ENCODE measurements around the gene OBI1. TPM values are rescaled to one million over a fixed set of nuclear protein-coding genes. Genes with fewer than 3 reads are reported as not detected.

OBI1 gene, protein sequence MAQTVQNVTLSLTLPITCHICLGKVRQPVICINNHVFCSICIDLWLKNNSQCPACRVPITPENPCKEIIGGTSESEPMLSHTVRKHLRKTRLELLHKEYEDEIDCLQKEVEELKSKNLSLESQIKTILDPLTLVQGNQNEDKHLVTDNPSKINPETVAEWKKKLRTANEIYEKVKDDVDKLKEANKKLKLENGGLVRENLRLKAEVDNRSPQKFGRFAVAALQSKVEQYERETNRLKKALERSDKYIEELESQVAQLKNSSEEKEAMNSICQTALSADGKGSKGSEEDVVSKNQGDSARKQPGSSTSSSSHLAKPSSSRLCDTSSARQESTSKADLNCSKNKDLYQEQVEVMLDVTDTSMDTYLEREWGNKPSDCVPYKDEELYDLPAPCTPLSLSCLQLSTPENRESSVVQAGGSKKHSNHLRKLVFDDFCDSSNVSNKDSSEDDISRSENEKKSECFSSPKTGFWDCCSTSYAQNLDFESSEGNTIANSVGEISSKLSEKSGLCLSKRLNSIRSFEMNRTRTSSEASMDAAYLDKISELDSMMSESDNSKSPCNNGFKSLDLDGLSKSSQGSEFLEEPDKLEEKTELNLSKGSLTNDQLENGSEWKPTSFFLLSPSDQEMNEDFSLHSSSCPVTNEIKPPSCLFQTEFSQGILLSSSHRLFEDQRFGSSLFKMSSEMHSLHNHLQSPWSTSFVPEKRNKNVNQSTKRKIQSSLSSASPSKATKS
- total RNA-seq: 9.3 TPM
- long read RNA-seq, transcript RNF219-201 (6 exons, 3,529 nt): major isoform, 30 of 36 reads
- long read RNA-seq, partial matches to known transcripts: 1 of 36 reads
- long read RNA-seq, other reads (novel, unspliced or antisense): 5 of 36 reads

DNA sequence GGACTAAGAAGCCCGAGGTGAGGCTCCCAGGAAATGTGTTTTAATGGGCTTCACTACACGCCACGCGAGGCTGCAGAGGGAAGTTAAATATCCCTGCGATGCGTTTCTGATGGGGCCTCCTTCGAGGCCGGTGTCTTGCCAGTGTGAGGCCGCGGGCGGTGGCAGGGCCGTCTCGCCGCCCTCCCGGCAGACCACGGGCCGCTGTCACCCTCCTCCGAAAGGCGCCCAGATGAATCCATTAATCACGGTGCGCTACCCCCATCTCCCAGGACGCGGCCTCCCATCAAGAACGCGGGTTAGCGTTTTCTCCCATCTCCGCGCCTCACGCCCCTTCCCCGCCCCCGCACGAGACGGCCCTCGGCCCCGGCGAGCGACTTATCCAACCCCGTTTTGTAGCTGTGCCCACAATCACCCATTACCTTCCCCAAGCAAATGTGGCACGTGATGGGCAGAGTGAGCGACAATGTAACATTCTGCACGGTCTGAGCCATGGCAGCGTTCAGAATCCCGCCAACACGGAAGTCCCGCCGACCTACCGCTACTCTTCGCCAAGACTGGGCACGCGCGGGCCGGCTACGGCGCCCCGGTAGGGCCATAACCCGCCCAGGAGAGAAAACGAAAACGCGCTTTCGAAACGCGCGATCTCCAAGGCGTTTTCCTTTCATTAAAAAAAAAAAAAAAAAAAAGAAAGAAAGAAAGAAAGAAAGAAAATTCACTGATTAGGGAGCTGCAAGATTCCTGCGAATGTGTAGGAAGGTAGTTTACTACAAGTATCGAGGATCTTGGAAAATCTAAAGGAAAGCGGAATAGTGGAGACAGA, at the start of gene OBI1:
OBI1 (minus strand) TSS at position 526 of the 820 bp plus-strand sequence; CDS start at position 491, 35 bp downstream.
- peak; percentile 98 for ATAC-seq (ENCODE audit: poor library complexity)
- DNase-seq: peak; percentile 97
- intact Hi-C loops (cut with DNase I): no loop called here

DNA sequence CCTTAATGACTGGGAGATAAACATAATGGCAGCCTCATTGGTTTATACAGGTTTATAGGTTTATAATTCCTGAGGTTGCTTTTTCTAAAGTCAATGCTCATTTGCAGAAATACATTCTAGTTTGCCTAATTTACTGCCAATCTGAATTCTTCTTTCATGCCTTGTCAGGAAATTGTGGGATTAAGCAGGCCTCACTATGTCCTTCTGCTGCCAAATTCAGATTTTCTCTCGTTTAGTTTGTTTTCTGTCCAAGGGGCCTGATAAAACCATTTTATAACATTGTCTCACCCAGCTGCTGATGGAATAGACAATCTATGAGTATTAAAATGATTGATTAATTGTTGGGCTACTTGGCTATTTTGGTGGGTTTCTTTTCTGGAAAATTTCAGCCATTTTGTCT, 42.4 kb upstream of the OBI1 start:
- no peak for DNase-seq

DNA sequence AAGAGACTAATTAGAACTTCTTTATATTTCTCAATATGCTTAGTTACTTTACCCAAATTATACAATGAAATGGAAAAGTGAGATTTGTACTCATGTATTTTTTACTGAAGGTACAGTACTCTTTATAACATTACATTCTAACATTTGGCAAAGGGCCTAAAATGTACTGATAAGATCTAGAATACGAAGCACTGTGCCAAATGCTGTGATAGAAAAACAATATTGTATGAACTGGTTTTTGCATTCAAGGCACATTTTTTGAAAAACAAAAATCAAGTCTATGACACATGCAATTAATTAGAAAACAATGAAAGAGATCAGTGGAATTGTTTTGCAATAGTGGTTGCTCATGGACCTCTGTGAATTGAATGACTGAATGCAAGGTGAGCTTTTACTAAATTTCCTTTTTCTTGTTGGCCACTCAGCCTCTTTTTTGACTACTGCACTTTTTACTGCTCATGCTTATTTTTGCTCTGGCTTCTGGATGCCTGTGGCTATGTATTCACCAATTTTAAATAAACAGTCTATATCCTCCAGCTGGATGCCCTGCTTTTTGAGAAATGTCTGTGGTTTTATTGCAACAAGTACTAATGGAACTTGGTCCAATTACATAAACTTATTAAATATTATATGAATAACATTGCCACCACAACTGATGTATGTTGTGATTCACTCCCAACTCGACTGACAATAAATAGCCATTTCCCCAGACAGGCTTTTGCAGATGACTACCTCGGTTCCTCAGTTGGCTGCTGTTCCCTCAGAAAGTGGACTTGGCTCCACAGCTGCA, 41.4 kb upstream of the OBI1 start:
- intact Hi-C loops (cut with DNase I): no loop called here
- ATAC-seq (ENCODE audit: poor library complexity) (no peak), DNase-seq (no peak)

More for the DNA sequence above, 42.4 kb upstream of the OBI1 start:
- intact Hi-C loops (cut with DNase I): no loop called here
- no peak for ATAC-seq (ENCODE audit: poor library complexity)

DNA sequence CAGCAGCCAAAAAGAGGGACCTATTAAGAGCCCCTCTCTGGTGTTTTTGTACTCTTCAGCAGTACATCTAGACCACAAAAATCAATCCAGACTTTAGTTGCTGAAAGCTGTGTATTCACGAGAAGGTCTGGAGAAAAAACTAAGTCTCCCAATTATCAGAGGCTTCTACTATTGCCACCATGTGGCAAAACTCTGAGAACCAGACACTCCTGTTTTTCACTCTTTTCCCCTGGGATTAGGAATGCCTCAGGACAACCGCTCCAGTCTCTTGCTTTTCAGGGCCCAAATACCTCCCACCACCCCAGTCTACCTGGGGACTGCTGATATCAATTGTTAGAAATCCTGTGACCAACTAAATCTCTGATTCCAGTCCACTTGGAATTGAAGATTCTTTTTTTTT, 30.1 kb upstream of the OBI1 start:
- ATAC-seq (ENCODE audit: poor library complexity): no peak
- no peak for DNase-seq
- intact Hi-C loops (cut with DNase I): no loop called here

DNA sequence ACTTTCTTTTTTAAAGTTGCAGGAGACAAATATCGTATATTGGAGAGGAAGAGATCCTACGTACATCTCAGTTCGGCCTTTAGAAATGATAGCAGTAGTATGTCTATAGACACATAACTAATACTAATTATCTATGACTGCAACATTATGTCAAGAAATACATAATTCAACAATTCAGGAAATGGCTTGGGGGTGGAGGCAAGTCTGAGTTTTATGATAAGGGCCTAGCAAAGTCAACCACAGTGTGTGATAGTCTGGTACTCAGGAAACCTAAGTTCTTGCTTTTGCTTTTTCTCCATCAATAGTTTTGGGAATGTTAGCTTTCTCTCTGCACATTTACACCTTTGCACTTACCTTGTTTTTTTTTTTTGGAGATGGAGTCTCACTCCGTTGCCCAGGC, 27.5 kb upstream of the OBI1 start:
- DNase-seq (no peak), ATAC-seq (ENCODE audit: poor library complexity) (no peak)
- intact Hi-C loops (cut with DNase I): no loop called here

DNA sequence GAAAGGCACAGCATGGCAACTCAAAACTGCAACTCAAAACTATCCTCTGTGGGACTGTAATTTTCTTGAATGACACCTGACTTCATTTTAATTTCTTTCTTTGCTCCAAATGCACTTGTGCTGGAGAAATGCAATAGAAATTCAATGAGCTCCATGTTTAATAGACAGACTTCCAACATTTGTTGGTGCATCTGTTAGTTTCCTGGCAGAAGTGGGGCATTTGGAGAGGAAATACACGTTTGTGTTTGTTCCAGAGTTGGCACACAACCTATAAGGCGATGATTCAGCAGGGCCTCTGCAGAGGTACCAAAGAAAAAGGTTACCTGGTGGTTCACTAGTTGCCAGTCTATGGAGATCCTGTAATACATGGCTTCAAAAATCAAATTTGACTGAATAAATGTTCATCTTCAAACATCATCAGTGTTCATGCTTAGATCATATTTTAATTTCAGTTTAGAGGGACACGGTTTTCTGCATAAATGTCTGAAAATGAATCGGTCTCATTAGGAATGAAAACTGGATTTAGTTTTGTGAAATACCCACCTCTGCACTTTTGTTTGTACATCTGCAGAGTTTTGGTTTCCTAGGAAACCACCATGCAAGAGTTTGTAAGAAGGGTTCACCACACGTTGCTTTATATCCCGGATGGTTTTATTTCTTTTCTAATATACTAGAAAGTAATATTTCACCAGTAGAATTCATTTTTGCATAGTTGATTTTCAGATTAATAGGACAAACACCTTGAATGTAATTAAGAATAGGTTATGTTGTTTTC, 21.8 kb upstream of the OBI1 start:
- intact Hi-C loops (cut with DNase I): no loop called here
- ATAC-seq (ENCODE audit: poor library complexity): no peak

DNA sequence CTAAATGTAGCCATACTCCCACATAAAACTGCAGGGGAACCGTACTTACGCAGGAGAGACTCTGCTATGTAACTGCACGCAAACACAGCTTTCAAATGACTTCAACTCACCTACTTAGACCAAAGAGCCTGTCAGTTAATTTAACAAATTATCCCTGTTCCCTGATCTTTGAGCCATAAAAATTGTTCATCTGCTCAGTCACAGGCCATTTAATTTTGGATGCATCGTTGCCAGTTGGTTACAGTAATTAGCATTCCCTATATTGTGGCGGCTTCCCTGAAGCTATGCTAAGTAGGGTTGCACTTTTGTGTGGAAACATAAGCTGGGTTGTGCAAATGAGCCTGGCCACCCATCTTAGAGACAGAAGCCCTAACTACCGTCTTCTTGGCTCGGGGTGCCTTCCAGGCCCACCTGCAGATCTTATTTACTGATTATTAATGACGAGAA, 21.2 kb upstream of the OBI1 start:
- DNase-seq (no peak), ATAC-seq (ENCODE audit: poor library complexity) (peak; percentile 18)
- intact Hi-C loops (cut with DNase I): no loop called here

More for the DNA sequence above, 21.8 kb upstream of the OBI1 start:
- DNase-seq: no peak

DNA sequence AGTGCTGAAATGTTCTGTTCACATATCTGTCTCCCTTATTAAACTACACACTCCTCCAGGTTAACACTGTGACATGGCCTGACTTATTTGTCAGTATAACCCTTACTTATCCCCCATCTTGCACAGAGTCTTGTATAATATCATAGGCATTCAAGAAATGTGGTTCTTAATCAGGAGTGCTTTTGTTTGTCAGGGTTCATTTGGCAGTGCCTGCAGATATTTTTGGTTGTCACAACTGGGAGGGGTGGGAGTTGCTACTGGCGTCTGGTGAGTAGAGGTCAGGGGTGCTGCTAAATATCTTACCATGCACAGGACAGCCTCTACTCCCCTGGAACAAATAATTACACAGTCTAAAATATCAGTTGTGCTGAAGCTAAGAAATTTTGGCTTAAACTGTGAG, 20.4 kb upstream of the OBI1 start:
- ATAC-seq (ENCODE audit: poor library complexity) (peak; percentile 93), DNase-seq (no peak)
- intact Hi-C loops (cut with DNase I): no loop called here

DNA sequence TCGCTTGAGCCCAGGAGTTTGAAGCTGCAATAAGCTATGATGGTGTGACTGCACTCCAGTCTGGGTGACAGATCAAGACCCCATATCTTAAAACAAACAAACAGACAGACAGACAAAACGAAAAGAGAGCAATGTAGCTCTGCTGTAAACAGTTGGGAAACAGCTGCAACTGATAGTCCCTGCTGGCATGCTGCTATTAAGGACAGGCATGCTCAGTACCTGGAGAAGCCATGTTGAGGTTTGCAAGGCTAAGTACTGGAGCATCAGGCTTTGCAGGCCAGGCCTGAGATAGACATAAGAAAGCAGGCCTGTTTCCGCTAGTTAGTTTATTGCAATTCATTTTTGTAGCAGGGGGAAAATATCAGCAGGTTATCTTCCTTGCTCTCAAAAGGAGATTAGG, 16.2 kb upstream of the OBI1 start:
- intact Hi-C loops (cut with DNase I): no loop called here
- no peak for ATAC-seq (ENCODE audit: poor library complexity)

DNA sequence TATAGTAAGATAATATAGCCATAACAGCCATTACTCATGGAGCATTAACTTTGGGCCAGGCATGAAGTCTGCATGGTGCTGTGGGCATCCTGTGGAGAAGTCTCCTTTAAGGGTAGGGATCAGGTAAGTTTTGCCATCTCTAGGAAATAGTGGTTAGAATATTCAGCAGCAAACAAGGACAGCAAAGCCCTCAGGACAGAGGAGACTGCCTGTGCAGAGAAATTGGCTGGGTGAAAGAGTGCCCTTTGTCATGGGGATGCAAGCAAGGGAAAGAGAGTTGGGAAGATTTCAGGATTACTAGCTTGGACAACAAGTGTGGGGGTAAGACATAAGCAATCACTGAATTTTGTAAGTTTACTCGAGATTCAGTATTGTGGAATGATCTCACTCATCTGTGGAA, 15.7 kb upstream of the OBI1 start:
- ATAC-seq (ENCODE audit: poor library complexity) (no peak), DNase-seq (no peak)
- intact Hi-C loops (cut with DNase I): no loop called here

More for the DNA sequence above, 16.2 kb upstream of the OBI1 start:
- DNase-seq: no peak

DNA sequence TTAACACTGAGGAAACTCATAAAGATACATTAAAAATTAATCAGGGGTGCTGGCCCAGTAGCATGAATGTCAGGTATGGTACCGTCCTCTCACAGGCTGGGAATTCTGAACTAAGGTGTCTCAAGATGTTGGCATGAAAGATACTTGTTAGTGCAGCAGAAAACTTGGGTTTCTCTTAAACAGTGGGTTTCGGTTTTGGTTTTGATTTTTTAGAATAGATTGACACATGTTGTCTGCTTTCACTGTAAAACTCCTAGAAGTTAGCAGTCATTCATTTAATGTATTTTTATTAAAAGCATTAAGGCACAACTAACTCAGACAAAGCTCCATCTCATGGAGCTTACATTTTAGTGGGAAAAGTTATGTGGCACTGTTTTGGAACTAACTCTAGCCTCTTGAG, 3.5 kb upstream of the OBI1 start:
- ATAC-seq (ENCODE audit: poor library complexity) (no peak), DNase-seq (no peak)
- intact Hi-C loops (cut with DNase I): no loop called here

DNA sequence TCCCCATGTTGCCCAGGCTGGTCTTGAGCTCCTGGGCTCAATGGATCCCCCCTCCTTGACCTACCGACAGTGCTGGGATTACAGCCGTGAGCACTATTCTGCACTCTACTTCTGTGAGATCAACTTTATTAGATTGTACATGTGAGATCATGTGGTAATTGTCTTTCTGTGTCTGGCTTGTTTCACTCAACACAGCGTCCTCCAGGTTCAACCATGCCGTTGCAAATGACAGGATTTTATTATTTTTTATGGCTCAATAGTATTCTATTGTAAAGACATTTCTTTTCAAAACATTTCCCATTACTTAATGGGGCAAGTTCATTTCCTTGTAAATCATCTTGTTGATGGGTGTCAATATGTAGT, 1.5 kb upstream of the OBI1 start:
- ATAC-seq (ENCODE audit: poor library complexity): peak; percentile 13
- intact Hi-C loops (cut with DNase I): no loop called here
- DNase-seq: no peak

DNA sequence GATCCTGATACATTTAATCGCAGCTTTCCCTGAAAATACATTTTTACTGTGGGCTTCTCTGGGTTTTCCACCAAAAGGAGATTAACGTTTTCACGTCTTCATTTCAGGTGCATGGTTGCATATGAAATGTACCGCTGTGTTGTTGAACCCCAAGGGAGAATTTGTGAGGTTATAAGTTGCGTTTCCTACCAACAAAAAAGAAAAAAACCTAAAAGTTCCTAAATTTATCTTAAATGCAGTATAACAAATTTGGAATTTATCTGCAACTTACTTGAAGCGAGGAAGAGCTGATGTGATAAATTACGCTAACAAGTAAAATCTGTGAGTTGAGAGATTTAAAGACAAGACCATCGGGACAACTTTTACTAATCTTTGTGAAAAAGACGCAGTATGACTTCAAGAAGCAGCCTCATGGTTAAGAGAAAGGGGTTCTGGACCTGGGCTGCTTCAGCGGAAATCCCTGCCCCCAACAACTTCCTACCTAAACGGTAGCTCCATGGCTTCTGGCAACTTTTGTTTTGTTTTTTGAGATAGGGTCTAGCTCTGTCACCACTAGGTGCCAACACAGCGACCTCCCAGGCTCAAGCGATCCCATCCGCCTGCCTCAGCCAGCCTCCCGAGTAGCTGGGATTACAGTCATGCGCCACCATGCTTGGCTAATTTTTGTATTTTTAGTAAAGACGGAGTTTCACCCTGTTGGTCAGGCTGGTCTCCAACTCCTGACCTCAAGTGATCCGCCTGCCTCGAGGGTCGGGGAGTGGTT, 958 bp upstream of the OBI1 start:
- DNase-seq (peak; percentile 45), ATAC-seq (ENCODE audit: poor library complexity) (peak; percentile 45)
- intact Hi-C loops (cut with DNase I): no loop called here

DNA sequence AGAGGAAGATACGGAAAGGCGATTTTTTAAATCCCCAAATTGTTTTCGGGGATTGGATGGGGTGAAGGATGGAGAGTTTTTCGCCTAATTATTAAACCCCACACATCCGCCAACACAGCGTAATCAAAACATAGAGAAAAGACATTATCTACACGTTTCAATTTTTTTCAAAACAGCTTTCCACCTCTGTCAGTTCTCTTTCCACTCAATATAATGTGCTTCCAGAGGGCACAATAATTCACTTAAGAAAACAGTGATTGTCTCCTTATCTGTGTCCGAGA, 435 bp upstream of the OBI1 start:
- ATAC-seq (ENCODE audit: poor library complexity) (peak; percentile 36), DNase-seq (no peak)
- intact Hi-C loops (cut with DNase I): no loop called here

DNA sequence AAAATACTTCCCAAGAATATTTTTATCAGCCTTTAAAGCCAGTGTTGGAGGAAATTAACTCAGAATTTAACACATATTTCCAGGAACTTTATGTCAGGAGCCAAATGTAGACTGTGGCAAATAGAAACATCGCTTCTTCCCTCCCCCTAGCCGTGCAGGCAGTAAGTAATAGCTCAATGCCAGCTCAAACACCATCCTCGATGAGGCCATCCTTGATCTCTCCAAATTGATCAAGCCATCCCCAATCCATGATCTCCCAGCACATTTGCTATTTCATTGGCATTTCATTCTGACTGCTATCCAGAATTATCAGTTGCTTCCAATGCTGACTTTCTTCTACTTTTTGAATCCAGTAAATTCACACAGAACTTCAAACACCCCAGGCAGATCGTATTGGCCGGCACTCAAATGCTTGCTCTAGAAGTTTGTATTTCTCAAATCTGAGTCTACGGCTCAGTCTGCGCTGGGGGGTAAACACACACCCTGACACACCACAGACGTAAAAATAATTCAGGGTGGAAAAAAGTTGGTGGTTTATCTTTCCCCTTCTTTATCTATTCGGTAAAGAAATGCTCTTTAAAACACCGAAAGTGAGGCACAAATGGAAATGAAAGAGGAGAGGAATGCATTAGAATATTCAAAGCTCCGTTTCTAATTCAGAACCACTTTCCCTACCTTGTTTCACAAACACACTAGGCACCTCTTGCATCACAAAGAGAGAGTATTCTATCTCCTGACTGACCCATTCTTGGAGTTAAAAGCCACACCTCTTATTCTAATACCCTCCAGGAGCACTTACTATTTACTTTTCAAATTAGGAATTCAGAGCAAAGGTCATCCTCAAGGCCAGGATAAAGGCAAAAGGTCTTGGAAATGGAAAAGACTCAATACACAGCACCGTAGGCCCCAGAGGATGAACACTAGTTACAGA, 991 bp downstream of the OBI1 start:
- ATAC-seq (ENCODE audit: poor library complexity): no peak
- intact Hi-C loops (cut with DNase I): no loop called here
- no peak for DNase-seq

DNA sequence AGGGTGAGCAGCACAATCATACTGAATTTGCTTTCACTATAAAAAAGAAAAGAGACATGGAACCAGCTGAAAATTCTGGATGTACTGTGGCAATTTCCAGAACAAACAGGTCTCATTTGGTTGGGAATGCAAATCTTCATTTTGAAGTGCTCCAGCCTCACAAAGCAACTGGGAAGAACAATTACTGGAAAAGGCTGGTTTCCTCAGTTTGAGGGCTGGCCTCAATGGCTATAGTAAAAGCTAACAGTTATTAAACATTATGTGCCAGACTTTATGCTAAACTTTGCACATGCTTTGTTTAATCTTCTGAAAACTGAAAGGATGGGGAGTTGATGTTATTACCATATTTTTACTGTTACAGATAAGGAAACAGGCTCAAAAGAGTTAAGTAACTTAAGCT, 3.0 kb downstream of the OBI1 start:
- DNase-seq (no peak), ATAC-seq (ENCODE audit: poor library complexity) (no peak)
- intact Hi-C loops (cut with DNase I): no loop called here
